GM19467 (cell line): ENCODE results near the gene PSEN2.
"Not testable (repeated sequence)": the region's sequence is repeated elsewhere in the genome, so short reads cannot be mapped to it uniquely, and the experiment has no call there.

Experiments used
- ATAC-seq: cut with Tn5 transposase; IDR thresholded peaks from one replicate; pipeline ENCODE4 v1.9.1; 2021; ENCODE audit warnings: mild to moderate bottlenecking, moderate library complexity; ENCODE audit not compliant: unreplicated experiment

PSEN2 gene

GRCh38 chr1:226870401-226871279 is at the start of gene PSEN2:
Gene PSEN2 (plus strand): TSS chr1:226870616. CDS start chr1:226881908, 11,292 bp downstream.
- ATAC-seq: peak; percentile 93

GRCh38 chr1:226820941-226821718 is 49.3 kb upstream of the PSEN2 start:
- ATAC-seq: no peak

- no peak for ATAC-seq
Observed at GRCh38 chr1:226821719-226822085, 48.7 kb upstream of the PSEN2 start.

GRCh38 chr1:226823643-226824042 is 46.8 kb upstream of the PSEN2 start:
- ATAC-seq: no peak

GRCh38 chr1:226825037-226825745 is 45.2 kb upstream of the PSEN2 start:
- ATAC-seq: no peak

GRCh38 chr1:226825746-226826100 is 44.7 kb upstream of the PSEN2 start:
- ATAC-seq: no peak

- ATAC-seq: no peak
Observed at GRCh38 chr1:226826479-226827261, 43.7 kb upstream of the PSEN2 start.

GRCh38 chr1:226827458-226827857 is 43.0 kb upstream of the PSEN2 start:
- no peak for ATAC-seq

- ATAC-seq: peak; percentile 93
Observed at GRCh38 chr1:226827968-226828513, 42.4 kb upstream of the PSEN2 start.

GRCh38 chr1:226829105-226829504 is 41.3 kb upstream of the PSEN2 start:
- no peak for ATAC-seq

GRCh38 chr1:226831953-226832352 is 38.5 kb upstream of the PSEN2 start:
- ATAC-seq: no peak

- no peak for ATAC-seq
Observed at GRCh38 chr1:226832613-226833012, 37.8 kb upstream of the PSEN2 start.

GRCh38 chr1:226834179-226834578 is 36.2 kb upstream of the PSEN2 start:
- ATAC-seq: not testable (repeated sequence)

GRCh38 chr1:226835396-226835795 is 35.0 kb upstream of the PSEN2 start:
- ATAC-seq: not testable (repeated sequence)

- not testable (repeated sequence) for ATAC-seq
Observed at GRCh38 chr1:226837966-226838365, 32.5 kb upstream of the PSEN2 start.

- ATAC-seq: no peak
Observed at GRCh38 chr1:226838456-226838855, 32.0 kb upstream of the PSEN2 start.

GRCh38 chr1:226845624-226846023 is 24.8 kb upstream of the PSEN2 start:
- ATAC-seq: no peak

GRCh38 chr1:226846786-226847185 is 23.6 kb upstream of the PSEN2 start:
- no peak for ATAC-seq

GRCh38 chr1:226854548-226854947 is 15.9 kb upstream of the PSEN2 start:
- not testable (repeated sequence) for ATAC-seq

- no peak for ATAC-seq
Observed at GRCh38 chr1:226862890-226863289, 7.5 kb upstream of the PSEN2 start.
